ENCODE data around the gene RGS19. TPM values are rescaled to one million over a fixed set of nuclear protein-coding genes. Genes with fewer than 3 reads are reported as not detected.

Gene RGS19
- total and polyA plus RNA-seq, 4 donors: 4.9 to 12.9 (median 6.3) TPM

- Histone ChIP-seq H3K4me1 (ENCODE audit: control insufficient read depth in 4 of 4, insufficient read depth in 4 of 4, low read length in 3 of 4) (peaks cover 0 to 10% (median 2%) of the 10 kb centered on the region in 4 donors), H3K27me3 (ENCODE audit: control insufficient read depth in 4 of 4, insufficient read depth in 4 of 4, low read length in 3 of 4) (peaks cover 0 to 11% (median 3%) of the 10 kb centered on the region in 4 donors), H3K4me3 (ENCODE audit: low read depth in 1 of 3, low read length in 3 of 3) (no peak overlapping the region), H3K9me3 (ENCODE audit: control insufficient read depth in 4 of 4, low read length in 3 of 4) (no peaks in the 10 kb centered on the region), H3K9ac (ENCODE audit: low read depth in 1 of 2, low read length in 2 of 2) (no peak overlapping the region), H3K27ac (ENCODE audit: low read depth in 1 of 2, low read length in 2 of 2) (peak overlapping the region; percentile 9 to 63), H3K36me3 (ENCODE audit: control insufficient read depth in 4 of 4, insufficient read depth in 3 of 4, low read depth in 1 of 4, low read length in 3 of 4) (no peaks in the 10 kb centered on the region)
- WGBS: 65% methylated on average over 11 of the region's 11 CpGs
- TF ChIP-seq YY1 (IDR thresholded peaks at IDR 0.05) (no peak), HNF4G (IDR thresholded peaks at IDR 0.05) (no peak), JUND (IDR thresholded peaks at IDR 0.05) (no peak), FOXA1 (IDR thresholded peaks at IDR 0.05) (no peak), MAX (IDR thresholded peaks at IDR 0.05) (no peak)
- no peak for DNase-seq (ENCODE audit: low spot score)
Measured at GRCh38 chr20:64051033-64051452, 28.3 kb downstream of the RGS19 start.

GRCh38 chr20:64050261-64051032 is 28.9 kb downstream of the RGS19 start:
- no peak for DNase-seq (ENCODE audit: low spot score)
- H3K27me3 ChIP-seq (ENCODE audit: control insufficient read depth in 4 of 4, insufficient read depth in 4 of 4, low read length in 3 of 4): peaks cover 0 to 11% (median 3%) of the 10 kb centered on the region in 4 donors
- H3K9ac ChIP-seq (ENCODE audit: low read depth in 1 of 2, low read length in 2 of 2): no peak overlapping the region
- no peaks in the 10 kb centered on the region for H3K36me3 ChIP-seq (ENCODE audit: control insufficient read depth in 4 of 4, insufficient read depth in 3 of 4, low read depth in 1 of 4, low read length in 3 of 4)
- H3K4me1 ChIP-seq (ENCODE audit: control insufficient read depth in 4 of 4, insufficient read depth in 4 of 4, low read length in 3 of 4): peaks cover 0 to 8% (median 2%) of the 10 kb centered on the region in 4 donors
- H3K9me3 ChIP-seq (ENCODE audit: control insufficient read depth in 4 of 4, low read length in 3 of 4): no peaks in the 10 kb centered on the region
- no peak overlapping the region for H3K4me3 ChIP-seq (ENCODE audit: low read depth in 1 of 3, low read length in 3 of 3)
- H3K27ac ChIP-seq (ENCODE audit: low read depth in 1 of 2, low read length in 2 of 2): peak overlapping the region; percentile 9 to 63
- WGBS: 66% methylated on average over 23 of the region's 23 CpGs
- TF ChIP-seq YY1 (IDR thresholded peaks at IDR 0.05) (no peak), NR2F2 (IDR thresholded peaks at IDR 0.05) (peak; percentile 26)

DNA sequence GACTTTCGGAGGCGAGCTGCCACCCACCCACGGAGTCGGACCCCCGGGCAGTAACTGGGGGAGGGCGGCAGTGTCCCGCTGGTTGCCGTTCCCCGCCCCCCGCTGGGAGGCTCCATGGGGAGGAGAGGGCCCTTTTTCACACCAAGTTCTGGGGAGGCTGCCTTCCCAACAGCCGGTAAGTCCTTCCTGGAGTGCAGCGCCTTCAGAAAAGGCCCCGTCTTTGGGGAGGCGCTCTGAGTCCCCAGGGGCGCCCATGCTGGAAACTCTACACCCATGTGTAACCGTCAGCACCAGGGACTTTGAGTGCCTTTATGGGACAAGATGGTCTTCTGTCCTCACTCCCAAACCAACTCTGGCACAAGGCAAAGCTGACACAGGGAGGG is 29.4 kb downstream of the RGS19 start:
- peaks cover 0 to 8% (median 2%) of the 10 kb centered on the region in 4 donors for H3K4me1 ChIP-seq (ENCODE audit: control insufficient read depth in 4 of 4, insufficient read depth in 4 of 4, low read length in 3 of 4)
- WGBS: 28% methylated on average over 16 of the region's 16 CpGs

GRCh38 chr20:64049060-64049877 is 30.0 kb downstream of the RGS19 start, which contains the start of gene SOX18:
SOX18 (minus strand) TSS chr20:64049639; CDS start chr20:64049516, 123 bp downstream.
- H3K9ac ChIP-seq (ENCODE audit: low read depth in 1 of 2, low read length in 2 of 2): no peak within 1 kb of the TSS
- no peak for DNase-seq (ENCODE audit: low spot score)
- H3K27me3 ChIP-seq (ENCODE audit: control insufficient read depth in 4 of 4, insufficient read depth in 4 of 4, low read length in 3 of 4): peaks cover 0 to 11% (median 3%) of the 10 kb centered on the region in 4 donors
- no peaks in the 10 kb centered on the region for H3K36me3 ChIP-seq (ENCODE audit: control insufficient read depth in 4 of 4, insufficient read depth in 3 of 4, low read depth in 1 of 4, low read length in 3 of 4)
- H3K9me3 ChIP-seq (ENCODE audit: control insufficient read depth in 4 of 4, low read length in 3 of 4): no peaks in the 10 kb centered on the region
- H3K27ac ChIP-seq (ENCODE audit: low read depth in 1 of 2, low read length in 2 of 2): peak within 1 kb of the TSS; percentile 9 to 63
- H3K4me3 ChIP-seq (ENCODE audit: low read depth in 1 of 3, low read length in 3 of 3): peak within 1 kb of the TSS in 1 of 3 donors; percentile 51
- H3K4me1 ChIP-seq (ENCODE audit: control insufficient read depth in 4 of 4, insufficient read depth in 4 of 4, low read length in 3 of 4): peaks cover 0 to 8% (median 2%) of the 10 kb centered on the region in 4 donors
- WGBS: 2% methylated on average over 110 of the region's 111 CpGs
- TF ChIP-seq FOXA2 (IDR thresholded peaks at IDR 0.05) (no peak), EGR1 (IDR thresholded peaks at IDR 0.05; ENCODE audit: low read depth in 2 of 2) (no peak), MAX (IDR thresholded peaks at IDR 0.05) (no peak), YY1 (IDR thresholded peaks at IDR 0.05) (no peak), GABPA (IDR thresholded peaks at IDR 0.05 in 1 of 2, conservative IDR thresholded peaks at IDR 0.05 in 1 of 2) (no peak), RAD21 (IDR thresholded peaks at IDR 0.05) (no peak), FOXA1 (IDR thresholded peaks at IDR 0.05) (no peak), HNF4A (conservative IDR thresholded peaks at IDR 0.05) (no peak), REST (IDR thresholded peaks at IDR 0.05) (no peak), RXRA (IDR thresholded peaks at IDR 0.05) (no peak), NR2F2 (IDR thresholded peaks at IDR 0.05) (no peak)
- TF ChIP-seq, protein P1, sequence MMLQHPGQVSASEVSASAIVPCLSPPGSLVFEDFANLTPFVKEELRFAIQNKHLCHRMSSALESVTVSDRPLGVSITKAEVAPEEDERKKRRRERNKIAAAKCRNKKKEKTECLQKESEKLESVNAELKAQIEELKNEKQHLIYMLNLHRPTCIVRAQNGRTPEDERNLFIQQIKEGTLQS (IDR thresholded peaks at IDR 0.05): no peak

More for the DNA sequence above, 29.4 kb downstream of the RGS19 start:
- Histone ChIP-seq H3K27me3 (ENCODE audit: control insufficient read depth in 4 of 4, insufficient read depth in 4 of 4, low read length in 3 of 4) (peaks cover 0 to 11% (median 3%) of the 10 kb centered on the region in 4 donors), H3K9me3 (ENCODE audit: control insufficient read depth in 4 of 4, low read length in 3 of 4) (no peaks in the 10 kb centered on the region), H3K4me3 (ENCODE audit: low read depth in 1 of 3, low read length in 3 of 3) (peak overlapping the region in 1 of 3 donors; percentile 51), H3K27ac (ENCODE audit: low read depth in 1 of 2, low read length in 2 of 2) (peak overlapping the region; percentile 9 to 63), H3K36me3 (ENCODE audit: control insufficient read depth in 4 of 4, insufficient read depth in 3 of 4, low read depth in 1 of 4, low read length in 3 of 4) (no peaks in the 10 kb centered on the region), H3K9ac (ENCODE audit: low read depth in 1 of 2, low read length in 2 of 2) (no peak overlapping the region)
- DNase-seq (ENCODE audit: low spot score): no peak
- TF ChIP-seq FOXA2 (IDR thresholded peaks at IDR 0.05) (no peak), GABPA (IDR thresholded peaks at IDR 0.05 in 1 of 2, conservative IDR thresholded peaks at IDR 0.05 in 1 of 2) (no peak), TAF1 (conservative IDR thresholded peaks at IDR 0.05) (no peak), HNF4A (conservative IDR thresholded peaks at IDR 0.05) (no peak), YY1 (IDR thresholded peaks at IDR 0.05) (no peak), JUND (IDR thresholded peaks at IDR 0.05) (no peak), HNF4G (IDR thresholded peaks at IDR 0.05) (no peak), MAX (IDR thresholded peaks at IDR 0.05) (no peak)

Measured in liver (tissue), 9 donors.